Activated T-helper 1 cell treated with Interleukin-2 at 50 U/mL for 16 hours (primary cell): ENCODE measurements around the gene NPY.
"Not testable (repeated sequence)": the region's sequence is repeated elsewhere in the genome, so short reads cannot be mapped to it uniquely, and the experiment has no call there.

Source experiments
- DNase-seq: peaks from one replicate; pipeline ENCODE4 v3.0.0-alpha.2; 2020; ENCODE audit warnings: low read depth

Gene NPY

DNA sequence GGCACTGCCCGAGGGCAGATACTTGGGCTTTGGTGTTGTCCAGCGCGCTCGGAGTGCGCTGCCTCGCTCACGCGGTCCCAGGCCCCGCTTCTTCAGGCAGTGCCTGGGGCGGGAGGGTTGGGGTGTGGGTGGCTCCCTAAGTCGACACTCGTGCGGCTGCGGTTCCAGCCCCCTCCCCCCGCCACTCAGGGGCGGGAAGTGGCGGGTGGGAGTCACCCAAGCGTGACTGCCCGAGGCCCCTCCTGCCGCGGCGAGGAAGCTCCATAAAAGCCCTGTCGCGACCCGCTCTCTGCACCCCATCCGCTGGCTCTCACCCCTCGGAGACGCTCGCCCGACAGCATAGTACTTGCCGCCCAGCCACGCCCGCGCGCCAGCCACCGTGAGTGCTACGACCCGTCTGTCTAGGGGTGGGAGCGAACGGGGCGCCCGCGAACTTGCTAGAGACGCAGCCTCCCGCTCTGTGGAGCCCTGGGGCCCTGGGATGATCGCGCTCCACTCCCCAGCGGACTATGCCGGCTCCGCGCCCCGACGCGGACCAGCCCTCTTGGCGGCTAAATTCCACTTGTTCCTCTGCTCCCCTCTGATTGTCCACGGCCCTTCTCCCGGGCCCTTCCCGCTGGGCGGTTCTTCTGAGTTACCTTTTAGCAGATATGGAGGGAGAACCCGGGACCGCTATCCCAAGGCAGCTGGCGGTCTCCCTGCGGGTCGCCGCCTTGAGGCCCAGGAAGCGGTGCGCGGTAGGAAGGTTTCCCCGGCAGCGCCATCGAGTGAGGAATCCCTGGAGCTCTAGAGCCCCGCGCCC is at the start of gene NPY:
TSS of gene NPY (plus strand) at position 294 of the 802 bp plus-strand sequence. CDS start 1,051 bp downstream, outside the sequence.
- DNase-seq: no peak

DNA sequence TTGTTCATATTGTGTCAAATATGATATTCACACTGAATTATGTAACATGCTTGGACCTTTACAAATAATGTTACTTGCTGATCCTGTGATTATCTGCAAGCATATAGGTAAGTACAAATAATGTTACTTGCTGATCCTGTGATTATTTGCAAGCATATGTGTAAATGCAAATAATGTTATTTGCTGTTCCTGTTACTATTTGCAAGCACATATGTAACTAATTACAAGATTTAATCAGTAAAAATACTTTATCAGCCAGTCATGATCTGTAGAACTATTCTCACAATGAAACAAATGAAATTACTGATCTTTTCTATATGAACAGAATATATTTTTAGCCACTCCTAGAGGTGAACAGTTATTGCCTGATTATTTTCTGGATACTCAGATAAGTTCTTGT is 44.7 kb upstream of the NPY start:
- no peak for DNase-seq

DNA sequence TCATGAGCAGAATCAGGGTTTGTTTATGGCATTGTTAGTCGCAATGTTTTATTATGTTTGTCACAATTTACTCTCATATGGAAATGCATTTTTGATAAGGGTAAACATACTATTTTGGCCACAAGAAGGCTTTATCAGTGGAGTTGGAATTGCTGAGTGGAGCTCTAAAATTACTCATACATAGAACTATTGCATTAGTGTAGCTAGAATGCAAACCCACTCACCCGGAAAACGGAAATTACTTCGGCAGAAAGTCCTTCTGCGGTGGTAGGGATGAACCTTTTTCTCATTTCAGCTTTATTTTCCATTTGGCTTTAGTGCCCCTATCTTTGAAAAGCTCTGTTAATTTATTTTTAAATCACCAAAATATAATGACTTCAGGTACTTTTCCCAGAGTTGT is 42.8 kb upstream of the NPY start:
- no peak for DNase-seq

DNA sequence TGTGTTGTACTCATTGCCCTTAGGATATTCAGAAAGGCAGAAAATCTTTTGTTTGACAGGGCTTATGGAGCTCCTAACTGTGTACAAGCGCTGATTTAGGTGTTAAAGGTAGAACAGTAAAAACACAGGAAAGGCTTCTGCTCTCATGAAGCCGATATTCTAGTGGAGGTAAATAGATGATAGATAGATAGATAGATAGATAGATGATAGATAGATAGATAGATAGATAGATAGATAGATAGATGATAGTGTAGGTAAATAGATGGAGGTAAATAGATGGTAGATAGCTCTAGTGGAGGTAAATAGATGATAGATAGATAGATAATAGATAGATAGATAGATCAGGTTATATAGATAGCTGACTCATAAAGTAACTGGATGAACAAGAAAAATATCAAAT is 39.4 kb upstream of the NPY start:
- no peak for DNase-seq

DNA sequence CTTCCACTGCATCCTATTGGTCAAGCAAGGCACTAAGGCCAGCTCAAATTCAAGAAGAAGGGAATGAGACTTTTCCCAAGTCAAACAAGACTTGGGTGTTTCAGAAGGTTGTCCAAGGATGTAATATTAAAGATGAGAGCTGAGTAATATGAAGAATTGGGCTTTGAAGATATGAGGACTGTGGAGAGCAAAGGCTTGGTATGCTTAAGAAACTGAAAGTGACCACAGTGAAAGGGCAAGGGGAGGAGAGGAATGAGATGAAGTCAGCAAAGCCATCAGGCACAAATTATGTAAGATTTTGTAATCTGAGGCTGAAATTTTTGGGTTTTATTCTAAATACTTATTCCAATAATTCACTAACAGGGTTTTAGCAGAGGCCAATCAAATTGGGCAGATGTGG is 38.6 kb upstream of the NPY start:
- no peak for DNase-seq

DNA sequence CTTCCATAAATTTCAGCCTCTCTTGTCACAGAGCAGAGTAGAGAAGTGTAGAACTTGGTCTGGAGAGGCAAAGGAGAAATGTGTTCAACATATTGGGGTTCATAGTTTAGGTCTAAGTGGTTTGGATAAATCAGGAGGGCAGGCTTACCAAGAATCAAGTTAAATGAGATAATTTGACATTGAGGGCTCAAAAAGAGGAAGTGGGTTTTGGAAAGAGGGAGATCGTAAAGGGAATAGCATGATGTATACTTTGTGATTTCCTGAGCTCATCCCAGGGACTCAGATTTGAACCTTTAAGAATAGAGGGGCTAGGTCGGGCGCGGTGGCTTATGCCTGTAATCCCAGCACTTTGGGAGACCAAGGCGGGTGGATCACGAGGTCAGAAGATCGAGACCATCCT is 34.7 kb upstream of the NPY start:
- no peak for DNase-seq

DNA sequence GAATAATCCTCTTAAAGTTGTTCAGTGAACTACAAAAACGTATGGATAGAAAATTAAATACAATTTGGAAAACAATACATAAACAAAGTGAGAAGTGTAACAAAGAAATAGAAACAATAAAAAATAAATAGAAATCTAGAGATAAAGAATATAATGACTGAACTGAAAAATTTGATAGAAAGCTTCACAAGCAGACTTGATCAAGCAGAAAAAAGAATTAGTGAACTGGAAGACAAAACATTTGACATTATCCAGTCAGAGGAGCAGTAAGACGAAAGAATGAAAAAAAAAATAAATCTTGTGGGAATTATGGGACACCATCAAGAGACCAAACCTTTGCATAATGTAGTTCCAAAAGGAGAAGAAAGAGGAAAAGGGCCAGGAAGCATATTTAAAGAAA is 32.4 kb upstream of the NPY start:
- DNase-seq: no peak

DNA sequence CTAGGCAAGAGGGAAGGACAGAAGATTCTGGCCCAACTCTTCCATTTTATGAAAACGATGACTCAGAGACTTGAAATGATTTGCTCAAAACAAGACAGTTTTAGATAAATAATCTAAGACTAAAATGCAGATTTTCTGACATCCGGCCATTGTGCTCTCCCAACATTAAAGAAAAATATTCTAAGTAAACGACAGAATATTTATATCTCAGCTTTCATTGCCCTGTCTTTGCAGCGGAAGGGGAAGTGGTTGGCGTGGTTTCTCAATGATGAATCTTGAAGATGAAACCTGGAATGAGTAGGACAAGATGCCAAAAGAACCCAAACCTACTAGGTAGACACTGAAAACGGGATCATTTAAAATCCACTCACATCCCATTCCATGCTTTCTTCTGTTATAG is 28.9 kb upstream of the NPY start:
- no peak for DNase-seq

DNA sequence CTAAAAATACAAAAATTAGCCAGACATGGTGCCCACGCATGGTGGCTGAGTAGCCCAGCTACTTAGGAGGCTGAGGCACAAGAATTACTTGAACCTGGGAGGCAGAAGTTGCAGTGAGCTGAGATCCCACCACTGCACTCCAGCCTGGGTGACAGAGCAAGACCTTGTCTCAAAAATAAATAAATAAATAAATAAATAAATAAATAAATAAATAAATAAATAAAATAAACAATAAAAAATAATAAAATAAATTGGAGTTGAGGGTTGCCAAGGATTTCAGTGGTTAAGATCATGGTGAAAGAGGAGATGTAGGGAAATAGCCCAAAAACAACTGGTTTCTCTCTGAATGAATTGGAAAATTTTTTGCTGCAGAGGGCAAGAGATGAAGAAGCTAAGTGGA is 25.7 kb upstream of the NPY start:
- DNase-seq: not testable (repeated sequence)

DNA sequence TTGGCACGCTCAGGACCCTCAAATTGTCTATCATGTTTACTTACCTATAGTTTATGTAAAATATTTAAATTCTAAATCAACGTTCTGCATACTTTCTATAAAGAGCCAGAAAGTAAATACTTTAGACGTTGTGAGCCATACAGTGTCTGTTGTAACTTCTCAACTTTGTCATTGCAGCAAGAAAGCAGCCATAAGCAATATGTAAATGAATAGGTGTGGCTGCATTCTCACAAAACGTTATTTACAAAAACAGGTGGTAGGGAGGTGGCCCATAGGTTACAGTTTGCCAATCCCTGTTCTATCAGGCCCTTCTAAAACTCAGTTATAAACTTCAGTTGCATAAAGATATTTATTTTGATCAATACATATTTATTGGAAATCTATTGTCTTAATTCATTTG is 12.1 kb upstream of the NPY start:
- no peak for DNase-seq

DNA sequence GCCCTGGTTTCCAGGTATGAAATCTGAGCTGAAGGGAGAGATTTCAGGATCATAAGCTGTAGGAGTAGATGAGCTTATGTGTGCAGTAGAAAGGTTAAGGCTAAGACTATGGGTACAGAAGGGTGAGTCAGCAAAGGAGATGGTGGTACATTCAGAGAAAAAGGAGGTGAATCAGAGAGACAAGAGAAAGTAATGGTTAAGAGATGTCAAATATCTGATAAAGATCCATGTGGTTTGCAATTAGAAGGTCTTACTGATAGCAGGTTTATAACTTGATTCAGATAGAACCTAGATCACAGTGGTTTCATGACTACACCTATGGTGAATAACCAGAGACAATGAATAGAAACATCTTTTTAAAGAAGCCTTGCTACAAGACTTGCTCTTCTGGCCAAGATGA is 4.5 kb upstream of the NPY start:
- DNase-seq: no peak

DNA sequence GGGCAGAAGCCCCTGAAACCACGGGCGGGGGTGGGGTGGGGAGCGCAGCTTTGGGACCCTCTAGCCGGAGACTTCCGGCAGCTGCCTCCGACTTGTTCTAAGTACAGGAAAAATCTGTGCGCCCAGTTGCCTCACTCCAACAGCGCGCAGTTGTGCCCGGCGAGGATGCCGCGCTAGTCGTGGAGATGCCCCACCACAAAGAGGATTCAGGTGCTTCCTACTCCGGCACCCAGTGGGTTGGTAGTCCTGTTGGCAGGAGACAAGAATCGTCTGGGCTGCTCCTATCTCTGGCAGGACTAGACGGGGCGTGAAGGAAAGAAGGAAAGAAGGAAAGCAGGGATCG is 465 bp upstream of the NPY start:
- DNase-seq: no peak

DNA sequence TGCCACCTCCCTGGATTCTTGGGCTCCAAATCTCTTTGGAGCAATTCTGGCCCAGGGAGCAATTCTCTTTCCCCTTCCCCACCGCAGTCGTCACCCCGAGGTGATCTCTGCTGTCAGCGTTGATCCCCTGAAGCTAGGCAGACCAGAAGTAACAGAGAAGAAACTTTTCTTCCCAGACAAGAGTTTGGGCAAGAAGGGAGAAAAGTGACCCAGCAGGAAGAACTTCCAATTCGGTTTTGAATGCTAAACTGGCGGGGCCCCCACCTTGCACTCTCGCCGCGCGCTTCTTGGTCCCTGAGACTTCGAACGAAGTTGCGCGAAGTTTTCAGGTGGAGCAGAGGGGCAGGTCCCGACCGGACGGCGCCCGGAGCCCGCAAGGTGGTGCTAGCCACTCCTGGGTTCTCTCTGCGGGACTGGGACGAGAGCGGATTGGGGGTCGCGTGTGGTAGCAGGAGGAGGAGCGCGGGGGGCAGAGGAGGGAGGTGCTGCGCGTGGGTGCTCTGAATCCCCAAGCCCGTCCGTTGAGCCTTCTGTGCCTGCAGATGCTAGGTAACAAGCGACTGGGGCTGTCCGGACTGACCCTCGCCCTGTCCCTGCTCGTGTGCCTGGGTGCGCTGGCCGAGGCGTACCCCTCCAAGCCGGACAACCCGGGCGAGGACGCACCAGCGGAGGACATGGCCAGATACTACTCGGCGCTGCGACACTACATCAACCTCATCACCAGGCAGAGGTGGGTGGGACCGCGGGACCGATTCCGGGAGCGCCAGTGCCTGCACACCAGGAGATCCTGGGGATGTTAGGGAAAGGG is 913 bp downstream of the NPY start:
- no peak for DNase-seq

DNA sequence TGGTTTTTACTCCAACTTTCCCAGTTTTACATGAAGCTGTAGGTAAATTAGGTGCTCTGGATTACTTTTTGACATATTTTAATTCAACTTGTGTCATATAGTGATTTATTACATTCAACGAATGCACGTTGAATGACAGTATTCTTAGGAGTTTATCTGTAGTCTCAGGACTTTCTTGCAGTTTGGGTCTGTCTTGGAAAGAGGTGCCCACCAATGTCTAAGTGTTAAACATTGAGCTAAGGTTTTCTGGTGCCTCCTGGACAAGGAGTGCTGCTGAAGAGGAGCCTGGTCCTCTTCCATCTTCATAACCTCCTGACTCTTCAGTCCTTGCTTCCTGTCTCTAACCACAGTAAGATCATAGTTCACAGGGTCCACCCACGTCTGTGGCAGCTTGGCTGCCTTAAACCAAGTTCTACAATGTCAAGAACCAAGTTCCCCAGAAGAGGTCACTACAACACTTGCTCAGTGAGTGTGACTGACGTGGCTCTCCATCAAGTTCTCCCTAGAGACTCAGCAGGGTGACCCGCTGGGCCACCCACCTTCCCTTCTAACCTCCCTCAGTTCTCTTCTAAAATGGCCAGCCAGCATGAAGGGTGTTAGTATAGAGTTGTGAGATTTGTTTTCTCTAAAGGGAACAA is 6.1 kb downstream of the NPY start:
- DNase-seq: no peak

DNA sequence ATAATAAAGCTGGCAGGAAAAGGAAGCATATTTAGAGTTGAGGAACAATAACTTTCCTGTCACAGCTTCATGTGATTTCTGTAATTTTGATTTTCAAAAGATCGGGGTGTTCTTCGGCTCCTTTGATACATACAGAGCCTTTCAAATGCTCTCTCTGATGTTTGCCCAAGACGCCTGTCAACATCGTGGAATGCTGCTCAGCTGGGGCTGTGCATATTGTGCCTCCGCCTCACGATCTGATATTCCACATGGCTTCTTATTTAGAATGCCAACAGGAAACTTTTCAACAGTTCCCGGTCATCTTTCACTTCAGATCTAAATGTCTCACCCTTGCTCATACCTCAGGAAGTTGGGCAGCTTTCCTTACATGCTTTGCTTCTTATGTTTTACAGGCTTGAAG is 7.3 kb downstream of the NPY start:
- DNase-seq: no peak

DNA sequence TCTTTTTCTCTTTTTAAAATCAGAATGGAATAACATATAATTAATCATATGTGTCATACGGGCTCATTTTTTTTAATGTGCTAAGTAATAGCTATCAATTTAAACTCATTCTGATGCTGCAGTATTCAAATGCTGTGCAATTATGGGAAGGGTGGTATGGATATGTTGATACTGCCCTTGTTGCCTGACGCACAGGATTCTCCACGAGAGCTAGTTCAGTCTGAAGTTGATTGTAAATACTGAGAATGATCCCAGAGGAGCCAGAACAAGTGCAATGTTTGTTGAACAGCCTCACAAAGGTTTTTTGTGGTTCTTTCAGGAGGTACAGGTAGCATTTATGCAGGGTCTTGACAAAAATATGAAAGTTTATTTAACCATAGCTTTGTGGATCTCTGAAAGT is 13.4 kb downstream of the NPY start:
- DNase-seq: no peak

DNA sequence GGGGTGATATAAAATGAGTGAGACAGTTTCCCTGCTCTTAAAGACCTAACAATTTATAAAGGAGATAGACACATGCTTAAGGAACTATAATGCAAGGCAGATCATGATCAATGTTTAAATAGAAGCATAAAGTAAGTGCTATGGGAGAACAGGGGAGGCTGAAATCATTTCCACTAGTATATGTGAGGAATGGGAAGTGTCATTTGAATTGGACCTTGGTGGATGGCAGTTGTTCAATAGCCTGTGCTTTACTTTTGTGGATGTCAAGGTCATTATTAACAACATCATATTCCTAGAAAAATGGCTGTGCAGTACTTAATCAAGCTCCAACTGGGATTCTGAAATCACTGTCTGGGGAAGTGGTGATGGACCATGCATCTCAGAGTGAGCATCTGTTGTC is 14.7 kb downstream of the NPY start:
- DNase-seq: no peak

DNA sequence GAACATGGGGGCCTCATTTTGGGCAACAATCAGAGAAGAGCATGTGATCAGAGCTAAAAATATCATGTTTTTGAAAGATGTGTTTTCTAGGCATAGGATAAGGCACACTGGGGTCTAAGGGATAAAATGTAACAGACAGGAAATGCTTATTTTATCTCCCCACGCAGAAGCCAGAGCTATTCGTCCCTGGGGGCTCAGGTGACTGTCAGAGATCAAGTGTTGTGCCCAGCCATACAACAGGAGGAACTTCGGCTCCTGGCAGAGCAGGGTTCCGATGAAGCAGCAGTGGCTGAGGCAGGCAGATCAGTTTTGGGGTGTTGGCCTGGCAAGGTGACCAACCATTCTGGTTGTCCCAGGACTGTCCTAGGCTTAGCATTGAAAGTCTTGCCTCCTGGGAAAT is 15.2 kb downstream of the NPY start:
- DNase-seq: no peak

DNA sequence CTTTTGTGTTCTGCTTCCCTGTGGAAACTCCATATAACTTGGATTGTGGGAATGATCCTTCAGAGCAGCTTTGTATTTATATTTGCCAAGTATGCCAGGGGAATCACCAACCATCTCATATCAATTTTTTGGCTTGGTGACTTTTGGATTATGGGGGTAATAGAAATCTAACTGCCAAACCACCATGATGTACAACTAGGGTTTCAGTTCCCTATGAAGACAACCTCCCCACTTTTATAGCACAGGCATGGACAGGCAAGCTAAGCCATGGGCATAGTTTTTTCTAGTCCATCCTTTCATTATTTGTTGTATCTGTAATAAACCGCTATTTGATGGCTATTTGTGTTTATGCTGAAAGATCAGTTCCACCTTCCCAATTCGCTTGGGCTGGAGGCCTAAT is 17.7 kb downstream of the NPY start:
- no peak for DNase-seq

DNA sequence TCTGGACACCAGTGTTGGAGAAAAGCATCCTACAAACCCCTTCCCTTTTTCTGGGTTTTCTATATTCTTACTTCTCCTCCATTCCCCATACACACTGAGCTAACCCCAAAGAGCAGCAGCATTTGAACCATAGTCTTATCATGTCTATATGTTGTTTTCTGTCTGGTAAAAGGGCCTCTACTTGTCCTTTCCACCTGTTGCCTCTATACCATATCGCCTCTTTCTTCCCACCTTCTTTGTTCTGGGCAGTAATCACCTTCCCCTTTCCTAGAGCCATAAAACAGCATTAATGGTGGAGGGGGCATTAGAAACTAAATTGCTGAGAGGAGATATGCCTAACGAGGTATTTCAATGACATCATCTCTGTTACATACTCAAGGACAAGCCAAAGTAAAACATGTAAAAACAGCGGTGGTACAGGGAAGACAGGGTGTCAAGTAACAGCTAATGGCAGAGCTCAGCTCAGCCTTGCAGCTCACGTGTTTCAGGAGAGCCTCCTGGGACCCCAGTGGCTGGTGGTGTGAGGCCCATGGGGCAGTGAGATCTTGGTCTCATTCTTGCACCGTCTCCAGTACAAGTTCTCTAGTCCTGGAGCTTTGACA is 20.6 kb downstream of the NPY start:
- no peak for DNase-seq

DNA sequence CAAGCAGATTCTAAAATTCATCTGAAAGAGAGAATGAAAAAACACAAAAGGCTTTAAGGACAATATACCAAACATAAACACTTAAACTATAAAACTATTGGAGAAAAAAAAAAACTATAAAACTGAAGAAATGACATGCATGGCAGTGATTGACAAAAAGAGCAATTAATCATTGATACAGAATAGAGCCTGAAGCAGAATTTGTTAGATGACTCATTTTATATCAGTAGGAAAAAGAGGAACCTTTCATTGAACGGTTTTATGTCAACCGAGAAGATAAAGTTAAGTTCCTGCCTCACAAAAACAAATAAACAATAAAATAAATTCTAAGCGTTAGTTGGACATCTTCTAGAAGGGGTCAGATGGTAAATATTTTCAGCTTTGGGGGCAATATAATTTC is 23.3 kb downstream of the NPY start:
- no peak for DNase-seq

DNA sequence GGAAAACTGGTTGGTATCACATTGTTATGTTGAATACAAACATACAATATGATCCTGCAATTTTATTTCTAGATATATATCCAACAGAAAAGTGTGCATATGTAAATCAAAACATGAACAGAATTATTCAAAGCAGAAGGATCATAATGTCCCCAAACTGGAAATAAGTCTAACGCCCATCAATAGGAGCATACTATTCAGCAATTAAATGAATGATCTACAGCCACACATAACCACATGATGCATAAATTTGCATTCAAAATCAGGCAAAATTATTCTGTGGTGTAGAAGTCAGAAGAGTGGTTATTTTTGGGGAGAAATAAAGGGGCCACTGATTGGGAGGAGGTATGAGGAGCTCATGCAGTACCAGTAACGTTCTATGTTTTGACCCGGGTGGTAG is 28.6 kb downstream of the NPY start:
- DNase-seq: no peak

DNA sequence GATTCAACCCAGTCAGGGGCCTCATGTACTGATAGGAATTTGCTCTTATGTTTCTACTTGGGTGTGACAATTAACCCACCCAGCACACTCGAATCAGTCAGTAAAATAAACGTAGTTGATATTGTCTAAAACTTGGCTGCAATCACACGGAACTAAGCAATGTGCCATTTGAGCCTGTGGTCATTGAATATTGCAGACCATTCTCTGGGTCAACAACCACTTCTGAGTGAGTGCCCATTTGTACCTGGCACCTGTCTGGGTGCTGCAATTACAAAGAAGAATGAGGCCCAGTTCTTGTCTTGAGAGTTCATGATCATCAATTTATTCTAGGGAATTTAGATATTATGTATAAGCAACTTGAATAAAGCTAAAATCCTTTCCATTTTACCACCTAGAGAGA is 29.8 kb downstream of the NPY start:
- DNase-seq: no peak
